ENCODE results near the gene HELQ.

HELQ gene

DNA sequence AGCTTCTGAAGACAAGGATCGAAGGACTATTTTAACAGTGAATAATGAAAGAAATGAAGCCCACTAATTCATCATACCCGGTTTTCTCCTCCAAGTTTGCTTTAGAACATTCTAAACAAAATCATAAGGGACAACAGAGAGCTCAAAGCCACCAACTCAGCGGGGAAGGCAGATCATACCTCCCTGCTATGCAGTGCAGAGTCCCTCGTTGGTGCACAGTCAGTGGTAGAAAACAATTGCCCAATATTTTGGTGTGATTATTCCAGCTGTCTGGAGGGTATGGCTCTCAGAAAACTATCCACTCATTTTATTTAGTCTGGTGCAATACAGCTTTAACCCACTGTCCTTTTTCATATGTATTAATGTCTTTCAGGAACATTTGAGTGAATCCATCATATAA lies 61.7 kb downstream of the HELQ start:
- Histone ChIP-seq H3K9ac (ENCODE audit: insufficient read length, low read depth) (no peak overlapping the region), H3K9me3 (ENCODE audit: insufficient read depth, low read length) (peaks cover 10% of the 10 kb centered on the region; the same call in 1 of the 2 replicates), H3K27me3 (ENCODE audit: insufficient read depth, insufficient read length) (peaks cover 36% of the 10 kb centered on the region), H3K36me3 (ENCODE audit: insufficient read depth, insufficient read length, low read length) (no peaks in the 10 kb centered on the region), H3K4me1 (ENCODE audit: insufficient read depth, insufficient read length) (peaks cover 9% of the 10 kb centered on the region), H3K4me3 (ENCODE audit: insufficient read length, low read depth) (no peak overlapping the region)
- TF ChIP-seq ZNF274 (IDR thresholded peaks at IDR 0.05; ENCODE audit: low read depth, low read length) (no peak), SUZ12 (IDR thresholded peaks at IDR 0.05; ENCODE audit: extremely low read depth, insufficient read depth, insufficient read length) (no peak), YY1 (IDR thresholded peaks at IDR 0.05; ENCODE audit: insufficient read depth, insufficient read length) (no peak)
- no peak for DNase-seq (ENCODE audit: low read depth, low spot score)

DNA sequence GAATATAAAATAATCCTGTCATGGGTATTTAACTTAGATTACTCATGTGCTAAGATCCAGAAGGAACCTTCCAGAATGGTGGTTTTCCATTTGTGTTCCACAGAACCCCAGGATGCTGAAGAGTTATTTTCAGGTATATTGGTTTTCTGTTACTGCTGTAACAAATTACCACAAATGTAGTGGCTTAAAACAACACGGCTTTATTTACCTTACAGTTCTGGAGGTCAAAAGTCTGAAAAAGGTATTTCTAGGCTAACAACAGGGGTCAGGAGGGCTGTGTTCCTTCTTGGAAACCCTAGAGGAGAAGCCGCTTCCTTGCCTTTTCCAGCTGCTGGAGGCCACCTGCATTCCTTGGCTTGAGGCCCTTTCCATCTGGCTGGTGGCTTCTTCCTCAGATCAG lies 63.1 kb downstream of the HELQ start:
- DNase-seq (ENCODE audit: low read depth, low spot score), result no peak
- Histone ChIP-seq H3K4me1 (ENCODE audit: insufficient read depth, insufficient read length) (peaks cover 10% of the 10 kb centered on the region), H3K27me3 (ENCODE audit: insufficient read depth, insufficient read length) (peaks cover 50% of the 10 kb centered on the region), H3K36me3 (ENCODE audit: insufficient read depth, insufficient read length, low read length) (no peaks in the 10 kb centered on the region), H3K9me3 (ENCODE audit: insufficient read depth, low read length) (peaks cover 8% of the 10 kb centered on the region; the same call in 1 of the 2 replicates), H3K9ac (ENCODE audit: insufficient read length, low read depth) (no peak overlapping the region), H3K4me3 (ENCODE audit: insufficient read length, low read depth) (no peak overlapping the region)
- TF ChIP-seq SUZ12 (IDR thresholded peaks at IDR 0.05; ENCODE audit: extremely low read depth, insufficient read depth, insufficient read length) (no peak), YY1 (IDR thresholded peaks at IDR 0.05; ENCODE audit: insufficient read depth, insufficient read length) (no peak), ZNF274 (IDR thresholded peaks at IDR 0.05; ENCODE audit: low read depth, low read length) (no peak)

DNA sequence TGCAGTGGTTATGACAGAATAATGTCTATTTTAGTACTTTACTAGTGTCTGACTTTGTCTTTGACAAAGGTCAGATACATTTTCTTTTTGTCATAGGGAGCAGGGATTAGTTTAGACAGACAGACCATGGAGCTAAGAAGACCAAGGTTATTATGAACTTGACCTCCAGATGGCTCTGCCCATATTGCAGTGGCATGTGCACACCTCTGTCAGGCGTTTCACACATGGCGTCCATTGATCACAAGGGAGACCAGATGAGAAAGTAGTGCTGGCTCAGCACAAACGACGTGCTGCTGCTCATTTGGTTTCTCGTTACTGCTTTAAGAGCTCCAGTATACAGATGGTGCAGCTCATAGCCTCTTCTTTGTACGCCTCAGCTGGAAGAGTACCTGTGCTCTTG lies 64.7 kb downstream of the HELQ start:
- H3K9me3 ChIP-seq (ENCODE audit: insufficient read depth, low read length), result no peaks in the 10 kb centered on the region
- no peak for TF ChIP-seq ZNF274 (IDR thresholded peaks at IDR 0.05; ENCODE audit: low read depth, low read length)
- no peak for TF ChIP-seq YY1 (IDR thresholded peaks at IDR 0.05; ENCODE audit: insufficient read depth, insufficient read length)
- no peak for TF ChIP-seq SUZ12 (IDR thresholded peaks at IDR 0.05; ENCODE audit: extremely low read depth, insufficient read depth, insufficient read length)
- H3K27me3 ChIP-seq (ENCODE audit: insufficient read depth, insufficient read length), result peaks cover 55% of the 10 kb centered on the region
- DNase-seq (ENCODE audit: low read depth, low spot score), result no peak
- H3K36me3 ChIP-seq (ENCODE audit: insufficient read depth, insufficient read length, low read length), result no peaks in the 10 kb centered on the region
- no peak overlapping the region for H3K9ac ChIP-seq (ENCODE audit: insufficient read length, low read depth)
- no peak overlapping the region for H3K4me3 ChIP-seq (ENCODE audit: insufficient read length, low read depth)
- peaks cover 10% of the 10 kb centered on the region for H3K4me1 ChIP-seq (ENCODE audit: insufficient read depth, insufficient read length)

DNA sequence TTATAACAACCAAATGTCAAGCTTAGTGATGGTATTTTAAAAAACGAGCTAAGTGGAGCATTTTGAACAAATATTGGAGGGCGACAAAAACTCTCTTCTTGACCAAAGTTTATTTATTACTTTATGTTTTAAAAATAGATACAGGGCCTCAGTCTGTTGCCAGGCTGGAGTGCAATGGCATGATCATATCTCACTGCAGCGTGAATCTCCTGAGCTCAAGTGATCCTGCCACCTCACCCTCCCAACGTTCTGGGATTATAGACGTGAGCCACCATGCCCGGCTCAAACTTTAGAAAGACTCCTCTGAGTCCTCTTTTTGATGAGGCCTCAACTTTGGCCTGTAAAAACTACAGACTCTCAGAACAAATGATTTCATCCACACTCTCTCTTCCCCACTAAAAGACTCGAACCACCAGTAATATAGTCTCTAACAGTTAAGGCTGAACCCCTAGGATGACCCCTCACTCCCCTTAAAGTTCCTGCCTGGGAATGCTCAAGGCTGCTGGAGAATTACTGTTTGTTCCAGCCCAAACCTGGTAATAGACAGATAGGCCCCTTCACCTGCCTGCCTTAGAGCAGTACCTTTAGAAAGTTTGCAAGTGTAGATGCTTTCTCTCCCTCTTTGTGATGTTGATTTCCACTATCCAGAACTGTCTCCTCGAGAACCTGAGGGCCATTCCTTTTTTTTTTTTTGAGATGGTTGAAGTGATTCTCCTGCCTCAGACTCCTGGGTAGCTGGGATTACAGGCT lies 65.7 kb downstream of the HELQ start:
- Histone ChIP-seq H3K27me3 (ENCODE audit: insufficient read depth, insufficient read length) (peaks cover 55% of the 10 kb centered on the region), H3K4me3 (ENCODE audit: insufficient read length, low read depth) (no peak overlapping the region), H3K9me3 (ENCODE audit: insufficient read depth, low read length) (0 out of 2 replicates have a peak, but pooled peaks cover 5% of the 10 kb centered on the region), H3K4me1 (ENCODE audit: insufficient read depth, insufficient read length) (peaks cover 10% of the 10 kb centered on the region), H3K9ac (ENCODE audit: insufficient read length, low read depth) (no peak overlapping the region), H3K36me3 (ENCODE audit: insufficient read depth, insufficient read length, low read length) (no peaks in the 10 kb centered on the region)
- TF ChIP-seq SUZ12 (IDR thresholded peaks at IDR 0.05; ENCODE audit: extremely low read depth, insufficient read depth, insufficient read length) (no peak), ZNF274 (IDR thresholded peaks at IDR 0.05; ENCODE audit: low read depth, low read length) (no peak), YY1 (IDR thresholded peaks at IDR 0.05; ENCODE audit: insufficient read depth, insufficient read length) (no peak)
- no peak for DNase-seq (ENCODE audit: low read depth, low spot score)

DNA sequence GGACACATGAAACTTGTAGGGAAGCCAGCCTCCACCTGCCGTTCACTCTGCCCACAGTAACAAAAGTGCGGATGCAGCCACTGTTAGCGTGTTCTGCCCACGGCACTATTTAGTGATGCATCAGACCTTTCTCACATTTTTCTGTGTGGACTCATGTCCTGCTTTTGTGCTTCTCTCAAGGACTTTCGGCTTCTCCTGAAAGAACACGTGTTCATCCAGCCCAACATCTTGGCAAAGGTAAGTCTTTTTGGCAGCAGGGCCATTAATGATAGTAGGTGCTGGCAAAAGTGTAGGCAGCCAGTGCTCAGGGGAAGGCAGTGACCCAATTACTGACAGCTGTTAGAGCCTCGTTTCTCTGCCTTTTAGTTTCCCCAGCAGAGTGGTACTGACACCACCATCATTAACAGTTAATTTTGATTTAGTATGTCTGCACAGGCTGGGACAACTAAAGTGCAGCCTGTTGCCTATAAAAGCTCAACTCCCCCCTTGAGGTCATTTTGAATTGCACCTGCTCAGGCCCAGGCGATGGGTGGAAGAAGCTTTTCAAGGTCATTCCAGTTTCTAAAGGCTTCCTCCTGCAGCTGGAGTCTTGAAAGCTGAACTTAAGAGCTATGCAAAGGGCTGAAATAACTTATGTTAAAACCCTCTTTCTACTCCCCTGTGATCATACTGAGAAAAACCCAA lies 66.4 kb downstream of the HELQ start:
- no peak for DNase-seq (ENCODE audit: low read depth, low spot score)
- peaks cover 55% of the 10 kb centered on the region for H3K27me3 ChIP-seq (ENCODE audit: insufficient read depth, insufficient read length)
- peaks cover 10% of the 10 kb centered on the region for H3K4me1 ChIP-seq (ENCODE audit: insufficient read depth, insufficient read length)
- H3K9me3 ChIP-seq (ENCODE audit: insufficient read depth, low read length), result 0 out of 2 replicates have a peak, but pooled peaks cover 6% of the 10 kb centered on the region
- no peak overlapping the region for H3K4me3 ChIP-seq (ENCODE audit: insufficient read length, low read depth)
- H3K9ac ChIP-seq (ENCODE audit: insufficient read length, low read depth), result no peak overlapping the region
- no peaks in the 10 kb centered on the region for H3K36me3 ChIP-seq (ENCODE audit: insufficient read depth, insufficient read length, low read length)
- TF ChIP-seq YY1 (IDR thresholded peaks at IDR 0.05; ENCODE audit: insufficient read depth, insufficient read length) (no peak), ZNF274 (IDR thresholded peaks at IDR 0.05; ENCODE audit: low read depth, low read length) (no peak), SUZ12 (IDR thresholded peaks at IDR 0.05; ENCODE audit: extremely low read depth, insufficient read depth, insufficient read length) (no peak)

DNA sequence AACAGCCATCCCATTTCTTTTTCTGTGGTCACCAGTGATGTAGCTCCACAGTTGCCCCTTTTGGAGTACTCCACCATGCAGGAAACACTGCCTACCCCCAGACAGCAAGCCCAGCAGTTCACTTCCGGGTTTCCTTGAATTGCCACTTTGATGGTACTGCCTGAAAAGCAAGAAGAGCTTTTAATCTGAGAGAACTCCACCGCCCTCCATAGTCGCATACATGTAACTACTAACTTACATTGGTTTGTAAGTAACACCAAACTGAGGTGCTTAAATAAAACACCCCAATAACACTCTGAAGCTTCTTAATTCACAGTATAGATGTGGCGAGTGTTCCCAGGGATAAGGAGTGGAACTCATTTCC lies 67.3 kb downstream of the HELQ start:
- Histone ChIP-seq H3K4me1 (ENCODE audit: insufficient read depth, insufficient read length) (peaks cover 10% of the 10 kb centered on the region), H3K9ac (ENCODE audit: insufficient read length, low read depth) (no peak overlapping the region), H3K9me3 (ENCODE audit: insufficient read depth, low read length) (0 out of 2 replicates have a peak, but pooled peaks cover 6% of the 10 kb centered on the region), H3K4me3 (ENCODE audit: insufficient read length, low read depth) (no peak overlapping the region), H3K27me3 (ENCODE audit: insufficient read depth, insufficient read length) (peaks cover 46% of the 10 kb centered on the region), H3K36me3 (ENCODE audit: insufficient read depth, insufficient read length, low read length) (no peaks in the 10 kb centered on the region)
- DNase-seq (ENCODE audit: low read depth, low spot score), result no peak
- TF ChIP-seq YY1 (IDR thresholded peaks at IDR 0.05; ENCODE audit: insufficient read depth, insufficient read length), result no peak
- no peak for TF ChIP-seq SUZ12 (IDR thresholded peaks at IDR 0.05; ENCODE audit: extremely low read depth, insufficient read depth, insufficient read length)
- TF ChIP-seq ZNF274 (IDR thresholded peaks at IDR 0.05; ENCODE audit: low read depth, low read length), result no peak
